NCI-H524 treated with DMSO at 0.1 percent for 48 hours (cell line): Measurements from ENCODE around the gene LYPD1.

ENCODE experiments used
- DNase-seq: peaks from one replicate; lab custom pipeline; 2025; lab: John Stamatoyannopoulos, UW

Gene LYPD1

DNA sequence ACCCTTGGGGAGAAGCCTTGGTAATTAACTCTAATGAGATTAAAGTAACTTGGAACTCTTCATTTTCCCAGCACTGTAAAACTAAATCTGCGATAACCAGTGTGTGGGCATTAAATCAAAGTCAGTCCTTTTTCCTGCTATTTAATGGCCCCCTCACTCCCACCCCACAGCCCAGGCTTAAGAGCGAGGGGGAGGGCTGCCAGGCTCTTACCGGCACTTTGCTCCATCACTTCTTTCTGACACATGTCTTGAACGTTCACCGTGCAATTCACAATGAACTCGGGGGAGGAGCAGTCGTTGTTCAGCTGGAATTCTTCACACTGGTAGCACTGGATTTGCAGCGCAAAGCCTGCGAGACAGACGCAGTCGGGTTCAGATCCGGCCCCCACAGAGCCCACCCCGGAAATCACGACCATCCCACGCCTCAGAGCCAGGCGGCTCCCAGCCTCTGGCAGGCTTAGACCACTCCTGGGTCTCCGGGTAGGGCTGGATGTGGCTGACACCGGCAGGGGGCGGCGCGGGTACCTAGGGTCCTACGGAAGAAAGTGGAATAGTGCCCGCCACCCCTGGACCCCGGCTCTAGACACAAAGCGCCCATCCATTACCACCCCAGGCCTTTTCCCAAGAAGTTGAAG, 1.7 kb downstream of the LYPD1 start:
- DNase-seq = no peak

DNA sequence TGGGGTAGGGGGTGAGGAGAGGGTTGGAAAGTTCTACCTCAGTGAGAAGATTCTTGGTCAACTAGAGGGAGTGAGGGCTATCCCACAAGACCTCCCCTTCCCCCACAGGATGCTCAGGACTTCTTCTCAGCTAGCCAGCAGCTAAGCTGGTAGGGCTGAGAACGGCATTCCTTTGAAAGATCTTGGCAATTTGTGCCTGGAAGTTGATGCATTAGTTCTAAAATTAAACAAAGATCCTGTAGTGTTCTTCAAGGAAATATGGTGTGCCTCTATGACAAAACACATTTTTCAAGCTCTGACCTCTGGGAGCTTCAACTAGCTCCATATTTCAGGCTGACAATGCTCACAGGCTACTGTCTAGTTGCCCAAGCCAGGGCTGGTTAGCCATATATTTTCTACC, 2.3 kb downstream of the LYPD1 start:
- no peak for DNase-seq

DNA sequence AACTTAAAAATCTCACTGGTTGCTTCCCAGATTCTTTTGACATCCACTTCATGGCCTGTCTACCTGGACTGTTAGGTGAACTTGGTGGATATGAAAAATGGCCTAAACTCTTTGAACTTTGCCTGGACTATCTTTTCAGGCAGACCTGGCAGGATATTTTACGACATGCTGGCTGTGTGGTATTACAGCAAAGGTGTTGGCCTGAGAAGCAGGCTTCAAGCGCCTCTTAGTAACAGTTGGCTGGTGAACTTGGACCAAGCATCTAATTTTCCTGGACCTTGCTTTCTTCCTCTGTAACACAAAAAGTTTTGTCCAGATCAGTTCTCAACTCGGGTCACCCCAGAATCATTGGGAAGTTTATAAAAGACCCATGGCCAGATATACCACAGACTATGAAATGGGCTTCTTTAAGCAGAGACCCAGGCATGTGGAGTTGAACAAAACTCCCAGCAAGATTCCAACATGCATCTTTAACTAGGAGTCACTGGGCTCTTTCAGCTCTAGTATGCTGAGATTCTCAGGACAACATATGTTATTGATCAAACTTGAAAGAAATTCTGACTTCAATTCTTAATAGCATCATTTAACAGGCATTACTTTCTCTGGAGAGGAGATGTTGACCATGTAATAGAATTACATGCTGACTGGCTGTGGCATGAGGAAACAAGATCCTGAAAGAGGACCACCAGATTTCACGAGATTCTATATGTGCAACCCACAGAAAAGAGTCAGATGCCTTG, 4.4 kb downstream of the LYPD1 start:
- DNase-seq = no peak

DNA sequence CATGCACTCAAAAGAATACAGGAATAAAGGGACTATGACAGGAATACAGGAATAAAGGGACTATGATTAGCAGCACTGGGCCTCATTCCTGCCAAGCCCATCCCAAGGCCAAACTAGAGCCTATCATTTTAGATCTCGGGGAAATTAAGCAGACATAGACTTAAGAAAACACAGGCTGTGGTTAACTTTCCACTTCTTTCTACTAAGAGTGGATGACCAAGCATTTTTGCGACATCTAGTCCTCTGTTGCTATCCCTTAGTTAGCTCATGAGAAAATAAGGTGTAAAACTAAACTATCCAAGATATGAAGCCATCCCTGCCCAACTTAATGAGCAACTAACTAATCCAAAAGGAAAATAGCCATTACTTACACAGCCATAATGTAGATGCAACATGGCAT, 5.9 kb downstream of the LYPD1 start:
- no peak for DNase-seq

DNA sequence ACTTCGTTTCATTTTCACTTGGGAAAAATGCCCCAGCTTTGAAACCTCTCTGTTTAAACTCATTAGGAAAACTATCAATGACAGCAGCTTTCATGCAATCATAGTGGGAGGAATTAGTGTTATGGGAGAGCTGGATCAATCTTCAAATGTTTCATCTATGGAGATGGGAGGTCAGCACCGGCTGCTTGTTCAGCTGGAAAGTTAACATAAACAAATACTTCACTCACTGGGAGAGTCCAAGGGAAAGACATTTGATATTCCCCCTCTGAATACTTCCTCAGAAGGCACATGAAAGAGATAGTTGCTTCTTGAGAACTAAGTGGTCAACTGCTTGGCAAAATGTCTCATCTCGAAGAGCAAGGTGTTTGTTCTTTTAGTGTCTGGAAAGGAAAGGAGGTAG, 7.3 kb downstream of the LYPD1 start:
- DNase-seq = no peak

DNA sequence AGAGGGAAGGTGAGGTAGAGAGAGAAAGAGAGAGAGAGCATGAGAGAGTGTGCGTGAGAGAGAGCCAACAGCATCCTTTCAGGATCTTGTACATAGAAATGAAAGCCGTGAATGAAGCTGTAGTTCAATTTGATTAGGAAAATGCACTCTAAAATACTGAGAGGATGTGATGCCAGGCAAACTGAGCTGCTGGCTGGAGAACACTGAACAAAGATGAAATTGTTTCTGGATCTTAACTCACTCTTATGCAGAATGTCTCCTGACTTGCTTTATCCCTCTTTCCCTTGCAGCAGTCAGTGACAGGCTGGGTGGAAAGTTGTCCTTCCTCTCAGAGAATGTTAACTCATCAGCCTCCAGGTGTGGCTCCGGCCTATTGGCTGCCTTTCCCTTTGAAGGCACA, 10.7 kb downstream of the LYPD1 start:
- no peak for DNase-seq

DNA sequence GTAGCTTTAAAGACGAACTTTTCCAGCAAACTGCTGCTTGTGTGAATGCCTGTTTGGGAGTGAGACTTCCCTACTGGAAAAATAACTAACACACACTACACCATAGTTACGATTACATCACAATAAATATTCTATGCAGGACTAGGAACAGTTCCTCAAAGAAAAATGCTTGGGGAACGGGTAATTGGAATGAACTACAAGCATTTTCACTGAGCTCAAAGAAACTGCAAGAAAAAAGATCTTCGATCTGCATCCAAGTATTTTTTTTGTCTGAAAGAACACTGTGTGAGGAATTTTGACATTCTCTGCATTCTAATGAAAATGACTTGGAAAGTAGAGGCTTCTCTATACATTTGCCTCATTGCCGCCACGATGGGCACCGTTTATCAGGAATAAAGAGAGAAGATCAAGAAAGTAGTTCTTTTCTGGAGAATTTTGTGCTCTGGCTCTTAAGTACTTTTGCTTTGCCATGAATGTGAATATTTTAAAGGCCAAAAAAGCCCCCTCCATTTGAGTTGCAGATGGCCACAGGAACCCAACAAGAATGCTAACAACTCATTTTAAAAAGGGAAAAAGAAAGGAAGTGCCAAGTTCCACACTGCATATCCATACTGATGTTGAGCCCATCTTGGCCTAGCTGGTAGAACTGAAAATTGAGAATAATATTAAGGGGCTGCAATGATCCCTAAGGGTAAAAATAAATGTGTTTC, 13.6 kb downstream of the LYPD1 start:
- DNase-seq = no peak

DNA sequence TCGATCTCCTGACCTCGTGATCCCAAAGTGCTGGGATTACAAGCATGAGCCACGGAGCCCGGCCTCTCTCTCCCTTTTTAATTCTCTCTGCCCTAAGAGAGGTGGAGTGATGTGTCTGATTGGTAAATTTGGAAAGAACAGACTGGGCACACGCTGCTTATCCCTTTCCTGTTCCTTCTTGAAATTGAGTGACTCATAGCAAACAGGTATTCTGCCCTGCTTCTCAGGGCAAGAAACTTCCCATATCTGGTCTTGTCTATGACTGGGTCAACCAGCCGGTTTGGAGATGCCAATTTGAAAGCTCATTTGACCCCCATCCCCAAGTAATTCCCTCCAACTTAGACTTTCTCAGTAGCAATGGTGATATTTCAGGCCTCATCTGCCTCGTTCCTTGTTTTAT, 15.0 kb downstream of the LYPD1 start:
- no peak for DNase-seq

DNA sequence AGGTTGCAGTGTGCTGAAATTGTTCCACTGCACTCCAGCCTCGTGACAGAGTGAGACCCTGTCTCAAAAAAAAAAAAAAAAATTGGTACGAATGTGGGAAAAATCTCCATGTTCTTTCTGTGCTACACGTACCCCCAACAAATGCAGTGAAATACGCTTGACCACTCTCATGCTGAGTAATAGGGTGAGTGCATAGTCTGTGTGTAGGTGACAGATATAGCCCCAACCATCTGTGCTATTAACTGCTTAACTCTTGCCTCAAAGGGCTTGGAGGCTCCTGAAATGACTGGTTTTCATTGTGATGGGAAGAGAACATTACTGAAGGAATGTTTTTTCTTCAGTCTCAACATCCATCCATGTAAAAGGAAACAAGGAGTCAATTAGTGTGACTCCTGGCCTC, 15.7 kb downstream of the LYPD1 start:
- no peak for DNase-seq

DNA sequence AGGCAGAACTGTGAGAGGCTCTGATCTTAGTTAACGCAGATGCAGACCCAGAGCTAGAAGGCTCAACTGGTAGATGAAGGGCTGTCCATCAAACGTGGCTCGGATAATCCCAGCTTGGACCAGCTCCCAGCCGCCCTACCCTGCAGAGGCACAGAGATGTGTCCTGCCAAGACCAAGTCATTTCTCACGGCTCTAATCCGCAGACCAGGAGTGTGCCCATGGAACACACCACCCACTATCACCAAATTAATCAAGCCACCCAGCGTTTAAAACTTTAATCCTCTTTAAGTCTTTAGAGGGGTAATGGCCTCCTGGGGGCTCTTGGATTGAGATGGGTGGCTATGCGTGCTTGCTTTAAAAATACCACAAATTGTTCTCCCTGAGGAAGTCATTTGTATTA, 17.5 kb downstream of the LYPD1 start:
- peak; percentile 39 for DNase-seq

DNA sequence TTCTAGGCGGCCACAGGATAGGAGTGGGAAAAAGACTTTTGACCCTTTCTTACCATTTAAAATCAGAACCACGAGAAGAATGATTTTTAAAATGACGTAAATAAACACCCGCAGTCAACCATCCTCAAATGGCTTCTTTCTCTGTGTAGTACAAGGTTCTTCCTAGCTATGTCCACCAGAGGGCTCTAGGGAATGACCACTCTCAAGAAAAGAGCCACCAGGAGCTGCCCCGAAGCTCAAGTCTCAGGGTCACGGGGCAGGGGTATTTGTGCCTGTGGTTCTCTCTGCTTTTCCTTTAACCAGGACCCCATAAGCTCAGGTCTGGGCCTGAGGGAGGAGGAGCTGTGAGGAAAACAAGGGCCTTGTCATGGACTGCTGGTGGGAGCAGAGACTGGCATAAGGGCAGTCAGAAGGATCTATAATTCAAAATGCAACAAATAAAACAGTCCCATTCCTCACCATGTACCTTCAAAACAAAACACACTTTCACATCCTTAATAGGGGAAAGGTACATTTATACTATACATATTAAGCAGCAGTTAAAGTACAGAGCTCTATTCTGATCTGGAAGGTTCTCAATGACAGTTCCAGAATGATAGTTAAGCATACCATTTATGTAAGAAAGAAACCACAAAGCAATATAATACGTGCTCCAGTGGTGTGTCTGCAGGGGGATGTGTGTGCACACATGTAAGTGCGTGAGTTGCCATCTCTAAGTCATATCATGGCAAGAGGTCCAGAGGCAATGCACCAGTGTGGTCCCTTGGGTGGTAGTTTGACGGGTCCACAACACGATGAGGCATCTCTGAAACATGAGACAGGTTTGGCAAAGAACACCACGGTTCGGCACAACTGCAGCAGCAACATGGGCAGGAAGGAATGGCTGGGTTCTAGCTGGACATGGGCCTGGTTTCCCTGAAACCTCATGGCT, 18.6 kb downstream of the LYPD1 start:
- no peak for DNase-seq

DNA sequence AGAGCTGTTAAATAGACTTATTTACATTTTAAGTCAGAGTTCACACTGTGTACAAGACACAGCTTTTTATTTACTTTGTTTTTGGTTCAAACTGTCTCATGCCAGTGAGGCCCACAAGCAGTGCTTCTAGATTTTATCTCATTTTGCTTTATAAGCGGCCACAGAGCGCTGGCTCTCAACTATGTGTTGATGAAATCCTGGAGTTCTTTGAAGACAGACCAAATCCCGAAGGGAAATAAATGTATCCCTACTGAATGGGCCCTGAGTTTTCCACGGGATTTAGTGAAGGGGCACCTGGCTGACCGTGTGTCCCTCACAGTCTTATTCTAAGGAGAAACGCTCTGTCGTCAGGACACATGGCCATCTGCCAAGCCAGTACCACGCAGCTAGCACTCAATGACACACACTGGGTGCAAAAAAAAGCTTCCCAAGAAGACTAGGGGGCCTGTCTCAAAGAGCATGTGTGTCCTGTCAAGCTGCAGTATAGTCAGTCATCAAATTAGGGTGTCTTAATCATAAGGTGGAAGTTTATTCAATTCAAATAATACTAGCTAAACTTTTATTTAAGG, 23.4 kb downstream of the LYPD1 start:
- DNase-seq = no peak

DNA sequence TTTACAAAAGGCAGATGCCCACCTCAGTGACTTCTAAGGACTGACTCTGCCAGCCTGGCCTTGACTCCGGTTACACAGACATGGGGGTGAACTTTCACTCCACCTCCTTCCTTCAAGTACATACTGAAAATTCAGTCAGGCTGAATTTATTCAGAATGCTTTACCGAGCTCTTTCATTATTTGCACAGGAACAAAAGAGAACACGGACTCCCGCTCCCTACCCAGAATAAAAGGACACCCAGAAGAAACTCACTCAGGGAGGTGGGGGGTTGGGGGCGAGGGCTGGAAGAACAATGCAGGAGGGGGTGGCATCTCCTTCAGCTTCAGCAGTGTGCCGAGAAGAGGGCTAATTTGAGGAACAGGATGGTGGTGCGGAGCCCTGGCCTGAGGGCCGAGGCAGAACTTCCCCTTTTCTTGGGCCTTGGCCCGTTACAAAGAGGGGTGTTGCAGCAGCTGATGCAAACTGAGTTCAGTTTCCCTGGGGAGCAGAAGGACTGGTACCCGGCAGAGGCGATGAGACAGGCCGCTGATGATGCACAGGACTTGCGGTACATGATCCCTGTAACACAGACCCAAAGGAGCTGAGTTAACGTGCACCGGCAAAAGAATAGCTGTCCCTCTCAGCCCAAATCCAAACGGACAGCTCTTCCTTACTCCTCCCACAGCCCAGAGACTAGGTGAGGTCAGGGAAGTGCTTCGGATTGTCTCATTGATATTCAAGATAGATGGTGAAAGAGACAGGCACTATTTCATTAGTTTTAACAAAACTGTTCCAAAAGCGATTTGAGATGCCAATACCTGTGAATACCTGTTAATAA, 24.1 kb downstream of the LYPD1 start:
- no peak for DNase-seq

DNA sequence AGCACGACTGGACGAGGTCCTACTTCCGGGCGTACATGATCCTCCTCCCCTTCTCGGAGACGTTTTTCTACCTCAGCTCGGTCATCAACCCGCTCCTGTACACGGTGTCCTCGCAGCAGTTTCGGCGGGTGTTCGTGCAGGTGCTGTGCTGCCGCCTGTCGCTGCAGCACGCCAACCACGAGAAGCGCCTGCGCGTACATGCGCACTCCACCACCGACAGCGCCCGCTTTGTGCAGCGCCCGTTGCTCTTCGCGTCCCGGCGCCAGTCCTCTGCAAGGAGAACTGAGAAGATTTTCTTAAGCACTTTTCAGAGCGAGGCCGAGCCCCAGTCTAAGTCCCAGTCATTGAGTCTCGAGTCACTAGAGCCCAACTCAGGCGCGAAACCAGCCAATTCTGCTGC, 24.8 kb downstream of the LYPD1 start:
- no peak for DNase-seq

DNA sequence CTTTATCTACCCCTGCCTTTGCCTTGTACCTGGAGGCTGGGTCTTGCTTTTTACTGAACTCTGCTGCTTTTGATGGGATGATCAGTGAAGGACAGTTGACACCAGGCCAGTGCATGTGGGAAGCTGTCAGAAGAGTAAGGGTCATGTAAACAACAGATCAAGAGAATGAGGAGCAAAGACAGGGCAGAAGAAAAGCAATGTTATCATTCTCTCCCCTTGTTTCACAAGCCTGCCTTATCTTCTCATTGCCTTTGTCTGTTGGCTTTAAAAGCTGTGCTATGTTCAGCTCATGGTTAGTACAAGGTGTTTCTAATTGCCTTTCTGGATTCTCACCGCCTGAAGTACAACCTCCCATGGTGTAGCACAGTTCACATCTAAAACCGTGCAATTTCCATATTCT, 27.6 kb downstream of the LYPD1 start:
- no peak for DNase-seq

DNA sequence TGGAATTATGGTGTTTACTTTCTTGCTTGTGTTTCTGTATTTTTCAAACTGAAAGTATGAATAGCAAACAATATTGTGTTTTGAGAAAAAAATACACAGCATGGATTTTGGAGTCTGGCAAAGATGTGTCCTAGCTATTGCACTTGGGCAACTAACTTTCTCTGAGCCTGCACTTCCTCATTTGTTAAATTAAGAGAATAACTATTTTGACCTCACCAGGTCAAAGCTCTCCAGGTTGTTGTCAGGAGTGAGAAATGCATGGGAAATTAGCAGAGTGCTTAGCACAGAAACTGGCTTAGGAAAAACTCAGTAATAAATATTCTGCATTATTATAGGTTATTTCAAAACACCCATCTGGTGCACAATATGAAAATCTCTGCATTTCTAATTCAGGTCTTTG, 28.2 kb downstream of the LYPD1 start:
- DNase-seq = no peak

DNA sequence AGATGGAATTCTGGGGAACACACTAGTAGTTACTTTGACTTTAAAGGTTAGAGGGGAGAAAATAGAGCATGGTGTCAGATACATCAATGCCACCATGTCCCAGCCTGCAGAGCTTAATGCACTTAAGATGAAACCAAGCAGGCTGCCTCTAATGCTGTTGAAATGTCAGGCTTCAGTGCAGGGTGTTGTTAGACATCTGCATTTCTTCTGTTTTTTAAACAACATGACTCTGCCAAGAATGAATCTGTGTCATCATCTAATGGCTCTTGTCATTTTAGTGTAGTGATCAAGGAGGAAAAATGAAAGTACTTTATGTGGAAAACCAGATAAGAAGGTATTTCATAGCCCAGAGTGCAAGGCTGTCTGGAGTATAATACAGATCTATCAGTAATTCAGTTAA, 29.9 kb downstream of the LYPD1 start:
- no peak for DNase-seq

DNA sequence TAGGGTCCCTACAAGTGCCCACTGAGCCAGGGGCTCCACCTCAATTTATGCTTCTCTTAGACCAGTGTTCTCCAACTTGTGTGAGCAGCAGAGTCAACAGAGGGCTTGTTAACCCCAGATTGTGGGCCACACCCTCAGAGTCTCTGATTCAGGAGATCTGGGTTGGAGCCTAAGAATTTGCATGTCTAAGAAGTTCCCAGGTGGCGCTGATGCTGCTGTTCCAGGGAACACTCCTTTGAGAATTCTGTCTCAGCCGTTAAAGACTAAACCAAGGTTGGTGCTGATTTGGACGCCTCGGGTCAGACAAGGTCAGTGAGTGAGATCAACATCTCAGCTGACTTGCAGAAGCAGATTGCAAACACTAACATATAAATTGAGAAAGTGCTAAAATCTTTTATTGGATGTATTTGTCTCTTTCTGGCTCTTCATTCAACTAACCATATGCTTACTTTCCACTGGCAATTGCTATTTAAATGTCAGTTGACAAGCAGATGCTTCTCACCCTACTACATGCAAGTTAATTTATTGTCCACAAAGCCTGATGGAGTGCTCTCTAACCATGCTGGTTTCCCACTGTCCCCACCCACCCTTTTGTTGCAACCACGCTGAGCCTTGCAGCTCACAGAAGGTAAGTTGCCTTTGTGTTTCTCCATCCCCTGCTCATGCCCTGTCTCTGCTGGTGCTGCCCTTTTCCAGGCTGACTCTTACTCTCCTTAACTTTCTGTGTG, 31.5 kb downstream of the LYPD1 start:
- DNase-seq = no peak

DNA sequence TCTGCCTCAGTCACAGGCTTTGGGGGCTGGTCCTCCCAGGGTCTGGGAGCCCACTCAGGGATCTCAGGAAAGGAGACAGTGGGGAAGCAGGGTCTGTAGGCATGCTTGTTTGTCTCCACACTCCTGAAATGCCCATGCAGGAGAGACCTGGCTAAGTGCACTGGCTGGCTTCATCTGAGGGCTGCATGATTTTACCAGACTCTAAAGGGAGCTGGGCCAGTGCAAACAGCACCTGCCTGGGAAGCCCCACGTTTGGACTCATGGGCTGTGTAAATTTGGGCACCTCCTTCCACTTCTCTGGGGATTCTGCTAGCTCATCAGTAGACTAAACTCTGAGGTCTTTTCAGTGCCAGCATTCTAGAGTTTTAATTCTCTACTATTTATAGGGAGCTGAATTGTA, 33.7 kb downstream of the LYPD1 start:
- DNase-seq = no peak

DNA sequence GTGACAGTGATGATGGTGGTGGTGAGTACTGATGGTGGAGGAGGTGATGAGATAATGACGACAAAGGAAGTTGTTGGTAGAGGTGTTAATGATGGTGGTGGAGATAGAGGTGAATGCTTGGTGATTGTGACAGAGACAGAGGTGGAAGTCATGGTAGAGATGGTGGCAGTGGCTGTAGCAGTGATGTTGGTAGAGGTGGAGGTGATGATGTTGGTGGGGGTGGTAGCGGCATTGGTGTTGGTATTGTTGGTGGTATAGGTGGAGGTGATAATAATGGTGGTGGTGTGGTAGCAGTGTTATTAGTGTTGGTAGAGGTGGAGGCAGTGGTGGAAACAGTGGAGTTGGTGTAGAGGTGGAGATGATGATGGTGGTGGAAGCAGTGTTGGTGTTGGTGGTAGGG, 36.4 kb downstream of the LYPD1 start:
- DNase-seq = no peak
